GM10248 (cell line): ENCODE measurements around the gene LAPTM5.

Experiments used
- CTCF ChIA-PET: fragments of 300-600 bp; sonication (Branson Sonifier 250); formaldehyde crosslinking; extraction: SDS; loops from one replicate; lab custom pipeline; 2021; ENCODE audit warnings: antibody characterized with exemption; lab: Yijun Ruan, JAX
- POLR2A ChIA-PET: fragments of 350-650 bp; sonication (Branson Sonifier 250); formaldehyde crosslinking; extraction: SDS; loops from one replicate; lab custom pipeline; 2020; ENCODE audit warnings: antibody characterized with exemption; lab: Yijun Ruan, JAX
- DNase-seq: peaks from one replicate; pipeline ENCODE4 v3.0.0; 2012; ENCODE audit errors: extremely low spot score
- CTCF ChIP-seq: IDR thresholded peaks from 2 replicates; pipeline ENCODE4 v1.5.1; 2012; ENCODE audit warnings: mild to moderate bottlenecking, low read depth; ENCODE audit errors: extremely low read depth, missing control alignments, control extremely low read depth

LAPTM5 gene

GRCh38 chr1:30706528-30706927 is 51.0 kb downstream of the LAPTM5 start:
- CTCF ChIA-PET = interaction anchor here (2.3 to 2.6 kb wide), 3 partner anchors 8 to 1470 kb away, joined by 8 to 16 read pairs (median 11); partner anchors contain the start of gene PTPRU
- TF ChIP-seq CTCF = no peak
- no peak for DNase-seq
- POLR2A ChIA-PET = no interaction called here

GRCh38 chr1:30705698-30706097 is 51.9 kb downstream of the LAPTM5 start:
- POLR2A ChIA-PET = no interaction called here
- DNase-seq = no peak
- no peak for TF ChIP-seq CTCF
- CTCF ChIA-PET = no interaction called here

GRCh38 chr1:30704765-30705509 is 52.6 kb downstream of the LAPTM5 start:
- CTCF ChIA-PET = no interaction called here
- POLR2A ChIA-PET = no interaction called here
- no peak for DNase-seq
- no peak for TF ChIP-seq CTCF

- POLR2A ChIA-PET = no interaction called here
- CTCF ChIA-PET = no interaction called here
- DNase-seq = no peak
- no peak for TF ChIP-seq CTCF
These were observed 53.3 kb downstream of the LAPTM5 start for GRCh38 chr1:30704271-30704670.

GRCh38 chr1:30702823-30703222 is 54.8 kb downstream of the LAPTM5 start:
- TF ChIP-seq CTCF = no peak
- ChIA-PET CTCF (interaction anchor here (0.9 kb wide), 1 partner anchor 323 kb away, joined by 3 read pairs; no protein-coding TSS in a partner anchor), POLR2A (no interaction called here)
- DNase-seq = no peak

GRCh38 chr1:30701258-30701633 is 56.3 kb downstream of the LAPTM5 start:
- POLR2A ChIA-PET = no interaction called here
- CTCF ChIA-PET = no interaction called here
- TF ChIP-seq CTCF = no peak
- no peak for DNase-seq
